Measurements from ENCODE around the gene GPATCH3.

- no peak for TF ChIP-seq CTCF (IDR thresholded peaks at IDR 0.05)
- TF ChIP-seq TAF1 (IDR thresholded peaks at IDR 0.05; ENCODE audit: borderline replicate concordance, low read depth, low read length): no peak
- no peak for TF ChIP-seq EZH2phosphoT487 (IDR thresholded peaks at IDR 0.05; ENCODE audit: borderline replicate concordance, low read depth)
- TF ChIP-seq POLR2AphosphoS5 (IDR thresholded peaks at IDR 0.05; ENCODE audit: low read depth, low read length): no peak
- TF ChIP-seq MAX (IDR thresholded peaks at IDR 0.05; ENCODE audit: low read depth): no peak
- no peak for TF ChIP-seq RFX5 (IDR thresholded peaks at IDR 0.05; ENCODE audit: low read length)
- TF ChIP-seq EP300 (IDR thresholded peaks at IDR 0.05; ENCODE audit: borderline replicate concordance in 1 of 2, low read depth in 1 of 2, low read length in 1 of 2): no peak
- no peak for TF ChIP-seq TCF12 (IDR thresholded peaks at IDR 0.05)
- TF ChIP-seq GABPA (IDR thresholded peaks at IDR 0.05; ENCODE audit: low read depth): no peak
- no peak for TF ChIP-seq SIN3A (IDR thresholded peaks at IDR 0.05; ENCODE audit: borderline replicate concordance, low read depth, low read length)
Observed at GRCh38 chr1:26844424-26845196, 55.7 kb downstream of the GPATCH3 start.

Data from SK-N-SH (cell line).